HG03354 (cell line): ENCODE results near the gene GNAS-AS1.

Source experiments
- ATAC-seq: cut with Tn5 transposase; IDR thresholded peaks from one replicate; pipeline ENCODE4 v1.9.1; 2021; ENCODE audit warnings: mild to moderate bottlenecking; ENCODE audit not compliant: unreplicated experiment, poor library complexity, severe bottlenecking

The GNAS-AS1 gene

DNA sequence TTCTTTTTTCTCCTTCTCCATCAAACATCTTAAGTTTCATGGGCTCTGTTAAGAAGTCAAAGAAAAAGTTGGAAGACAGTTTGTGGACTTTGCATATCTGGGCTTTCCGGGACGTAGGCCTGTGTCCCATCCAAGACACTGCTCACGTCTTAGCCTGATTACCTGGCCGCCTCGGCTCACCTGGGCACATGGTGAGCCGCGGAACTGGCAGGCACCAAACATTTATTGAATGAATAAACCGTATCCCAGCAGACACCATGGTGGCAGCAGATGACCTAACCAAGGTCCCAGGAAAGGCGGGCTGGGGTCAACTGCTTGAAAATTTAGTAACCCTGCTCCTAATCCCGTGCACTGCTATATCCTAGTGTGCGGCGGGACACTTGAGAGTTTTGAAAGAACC is 37.4 kb upstream of the GNAS-AS1 start:
- no peak for ATAC-seq

DNA sequence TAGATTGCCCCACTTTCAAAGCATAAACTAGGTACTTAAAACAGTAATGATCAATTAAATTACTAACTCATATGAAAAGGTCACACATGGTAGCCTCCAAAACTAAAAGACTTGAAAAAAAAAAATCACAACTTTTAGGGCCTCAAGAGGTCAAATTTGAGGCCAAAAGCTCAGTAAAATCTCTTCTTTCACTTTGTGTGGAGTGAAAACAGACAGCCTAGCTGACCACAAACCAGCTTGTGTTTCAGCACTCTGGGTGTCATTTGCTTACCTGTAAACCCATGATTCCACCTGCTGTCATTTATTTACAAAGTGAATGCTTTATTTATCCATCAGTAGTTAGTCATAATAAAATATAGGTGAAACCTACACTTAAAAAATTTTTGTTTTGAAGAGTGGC is 35.8 kb upstream of the GNAS-AS1 start:
- ATAC-seq, result no peak

DNA sequence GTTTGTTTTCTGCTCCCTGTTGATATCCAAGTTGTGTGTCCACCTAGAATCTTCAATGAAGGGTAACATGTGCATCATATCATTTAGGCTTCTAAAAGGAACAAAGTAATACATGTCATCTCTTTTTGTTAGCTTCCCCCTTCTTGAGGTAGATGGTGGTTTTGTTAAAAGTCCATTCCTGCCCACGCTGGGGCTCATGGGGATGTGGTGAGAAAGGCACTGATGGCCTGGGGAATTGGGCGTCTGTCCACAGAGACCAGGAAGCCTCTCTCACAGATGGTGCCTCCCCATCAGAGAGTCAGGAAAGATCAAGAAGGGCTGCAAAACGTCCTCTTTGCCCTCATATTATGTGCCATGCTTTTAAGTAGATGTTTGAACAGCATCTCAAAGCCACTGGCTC is 34.3 kb upstream of the GNAS-AS1 start:
- no peak for ATAC-seq

DNA sequence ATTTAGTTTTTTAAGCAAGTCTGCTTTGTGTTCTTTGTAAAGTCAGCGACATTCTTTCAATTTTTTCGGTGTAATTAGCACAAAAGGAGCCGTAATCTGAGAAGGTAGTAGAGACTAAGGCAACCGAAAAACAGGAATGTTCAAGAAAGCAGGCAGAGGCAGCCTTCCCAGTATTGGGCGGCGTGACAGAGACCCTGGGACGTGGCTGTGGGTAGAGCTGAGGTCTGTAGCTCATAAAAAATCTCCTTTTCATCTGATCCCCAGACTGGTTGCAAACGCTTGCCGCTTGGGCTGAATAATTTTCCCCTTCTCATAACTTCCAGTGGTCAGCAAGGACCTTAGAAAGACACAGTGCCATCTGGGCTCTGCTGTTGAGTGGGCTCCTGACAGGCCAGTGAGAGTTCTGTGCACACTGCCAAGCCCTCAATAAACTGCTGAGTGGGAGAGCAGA is 32.6 kb upstream of the GNAS-AS1 start:
- ATAC-seq, result no peak

DNA sequence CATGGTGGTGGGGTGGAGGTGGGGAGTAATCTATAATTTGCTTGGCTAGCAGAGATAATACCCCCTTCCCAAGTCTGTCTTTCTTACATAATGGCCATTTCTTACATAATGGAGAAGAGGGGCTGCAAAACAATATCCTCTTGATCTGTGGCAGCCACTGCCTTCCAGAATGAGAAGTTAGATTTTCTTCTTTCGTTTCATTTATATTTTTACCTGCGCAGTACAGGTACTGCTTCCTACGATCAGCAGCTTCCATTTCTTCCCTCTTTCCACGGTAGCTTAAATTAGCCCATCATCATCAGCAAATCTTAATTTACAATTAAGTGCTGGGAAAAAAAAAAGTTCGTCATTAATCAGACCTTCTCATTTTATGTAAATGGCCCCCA is 32.0 kb upstream of the GNAS-AS1 start:
- no peak for ATAC-seq

DNA sequence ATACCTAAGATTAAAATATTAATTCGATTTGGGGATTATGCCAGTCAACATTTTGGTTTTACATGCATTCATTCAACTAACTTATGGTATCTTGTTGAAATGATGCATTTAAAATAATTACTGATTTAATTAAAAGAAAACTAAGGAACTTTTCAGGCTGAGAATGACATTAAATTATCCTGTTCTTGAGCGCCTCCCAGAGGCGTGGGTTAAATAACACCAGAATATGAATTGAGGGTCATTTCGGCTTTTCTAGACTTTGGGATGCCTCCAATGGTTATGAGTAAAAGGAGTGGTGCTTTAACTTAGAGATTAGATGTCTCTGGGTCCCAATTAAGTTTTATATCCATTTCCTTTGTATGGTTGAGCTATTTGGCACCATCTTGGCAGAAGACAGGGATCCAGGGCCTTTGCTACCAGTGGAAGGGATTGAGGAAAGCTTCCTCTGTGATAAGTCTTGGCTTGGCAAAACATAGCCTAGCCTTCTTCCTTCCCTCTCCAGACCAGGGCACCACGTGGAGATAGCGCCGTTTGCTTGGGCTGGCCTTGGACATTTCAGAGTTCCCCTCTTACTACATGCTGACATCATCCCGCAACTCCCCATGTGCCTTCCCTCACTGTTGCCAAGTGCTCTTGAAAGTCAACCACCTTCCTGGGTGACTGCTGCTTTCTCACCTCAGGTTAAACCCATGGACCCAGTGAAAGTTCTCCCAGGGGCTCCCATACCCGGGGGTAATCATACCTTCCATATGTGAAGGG is 30.5 kb upstream of the GNAS-AS1 start:
- ATAC-seq, result no peak

DNA sequence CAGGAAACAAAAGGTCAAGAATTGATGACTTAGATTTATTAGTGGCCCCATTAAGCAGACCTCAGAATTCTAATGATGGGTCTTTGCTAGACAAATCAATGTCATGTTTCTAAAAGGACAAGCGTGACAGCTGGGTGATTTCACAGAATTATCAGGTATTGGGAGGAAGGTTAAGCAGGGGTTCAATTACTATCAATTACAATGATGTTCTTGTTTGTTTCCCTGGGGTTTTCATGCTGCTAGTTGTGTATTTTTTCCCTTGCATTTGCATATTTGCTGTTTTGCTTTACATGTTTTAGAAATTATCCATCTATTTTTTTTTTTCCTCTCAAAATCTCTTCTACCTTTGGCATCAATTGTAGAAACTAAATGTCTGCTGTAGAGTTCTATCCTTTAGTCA is 29.7 kb upstream of the GNAS-AS1 start:
- ATAC-seq, result no peak

DNA sequence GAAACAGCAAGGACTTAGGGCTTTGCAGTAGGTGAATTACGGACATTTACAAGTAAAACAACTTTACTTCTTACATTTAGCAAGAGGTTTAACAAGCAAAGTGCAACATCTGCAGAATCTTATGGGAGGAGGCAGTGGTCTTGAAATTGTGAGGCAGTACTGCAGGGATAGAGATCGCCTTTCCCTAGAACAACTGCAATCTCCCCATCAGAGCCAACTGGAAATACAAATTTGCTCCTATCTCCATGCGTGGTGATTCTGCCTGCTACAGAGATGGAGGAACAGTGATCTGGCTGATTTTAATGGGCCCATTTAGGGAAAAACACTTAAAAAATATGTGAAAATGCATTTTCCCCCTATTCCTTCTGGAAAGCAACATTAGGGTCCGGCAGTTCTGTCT is 27.7 kb upstream of the GNAS-AS1 start:
- no peak for ATAC-seq

DNA sequence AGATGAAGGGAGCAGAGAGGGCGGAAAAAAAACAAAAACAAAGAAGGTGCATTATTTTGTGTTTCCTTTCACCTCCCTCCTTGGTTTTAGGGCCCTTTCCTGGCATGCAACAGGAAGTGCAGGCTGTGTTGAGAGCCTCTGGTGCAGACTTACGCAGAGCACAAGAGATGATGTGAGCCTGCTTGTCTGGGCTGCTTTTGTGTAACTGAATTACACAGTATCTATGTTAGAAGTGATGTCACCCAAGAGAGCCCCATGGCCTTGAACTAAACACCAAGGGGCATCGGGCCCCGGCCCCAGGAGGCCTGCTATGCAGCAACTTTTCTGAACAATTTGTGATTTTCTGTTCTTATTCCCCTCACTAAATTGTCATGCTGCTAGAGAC is 27.3 kb upstream of the GNAS-AS1 start:
- no peak for ATAC-seq

DNA sequence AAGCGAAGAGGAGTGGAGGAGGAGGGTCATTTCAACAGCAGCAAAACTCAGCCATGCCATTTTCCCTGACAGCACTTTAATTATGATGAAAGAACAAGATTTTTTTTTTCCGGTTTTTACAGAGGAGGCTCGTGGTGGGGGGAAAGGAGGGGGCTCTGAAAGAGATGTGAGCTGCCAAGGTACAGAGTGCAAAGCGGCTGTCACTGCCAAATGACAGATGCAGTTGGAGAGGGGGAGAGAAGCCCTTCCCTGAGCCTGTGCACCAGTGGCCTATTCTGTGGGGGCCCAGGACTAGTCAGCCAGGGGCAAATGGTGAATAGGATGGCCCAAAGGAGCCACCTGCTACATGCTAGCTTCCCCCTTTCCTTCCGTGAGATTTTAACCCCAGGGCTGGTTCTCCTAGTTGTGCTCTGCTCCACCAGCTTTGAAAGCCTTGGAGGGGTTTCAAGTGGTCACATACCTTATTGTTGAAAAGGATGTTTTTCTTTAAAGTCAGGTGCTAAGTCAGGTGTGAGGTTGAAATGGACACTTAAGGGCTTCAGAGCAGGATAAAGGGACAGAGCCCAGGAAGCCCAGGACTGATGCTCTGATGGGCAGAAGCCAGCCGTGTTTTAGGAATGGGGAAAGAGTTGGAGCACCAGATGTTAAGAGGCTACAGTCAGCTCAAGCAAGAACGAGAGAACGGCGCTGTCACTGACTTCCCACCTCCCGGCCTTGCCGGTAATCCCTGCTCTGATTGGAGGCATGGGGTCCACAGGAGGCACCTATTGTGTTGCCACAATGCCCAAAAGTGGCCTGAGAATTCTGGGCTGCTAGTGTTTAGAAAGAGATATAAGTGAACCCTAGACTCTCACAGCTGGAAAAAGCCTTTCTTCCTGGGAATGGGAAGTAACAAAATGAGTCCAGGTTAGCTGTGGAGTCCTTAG is 26.6 kb upstream of the GNAS-AS1 start:
- no peak for ATAC-seq

DNA sequence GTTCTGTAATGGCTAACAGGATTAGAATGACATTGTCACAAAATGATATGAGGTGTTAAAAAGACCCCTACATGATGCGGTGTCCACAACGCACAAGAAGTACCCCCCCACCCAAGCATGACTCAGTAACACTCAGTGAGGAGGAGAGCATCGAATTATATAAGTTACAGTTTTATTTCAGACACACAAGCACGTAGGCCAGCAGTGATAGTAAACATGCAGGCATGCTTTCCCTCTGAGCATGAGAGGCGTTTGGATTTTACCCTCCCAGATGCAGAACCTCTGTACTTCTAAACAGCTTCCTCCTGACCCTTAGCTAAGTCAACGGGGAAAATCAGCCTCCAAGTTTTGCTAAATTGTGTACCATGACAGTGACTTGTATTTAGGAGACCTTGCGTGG is 25.7 kb upstream of the GNAS-AS1 start:
- no peak for ATAC-seq

DNA sequence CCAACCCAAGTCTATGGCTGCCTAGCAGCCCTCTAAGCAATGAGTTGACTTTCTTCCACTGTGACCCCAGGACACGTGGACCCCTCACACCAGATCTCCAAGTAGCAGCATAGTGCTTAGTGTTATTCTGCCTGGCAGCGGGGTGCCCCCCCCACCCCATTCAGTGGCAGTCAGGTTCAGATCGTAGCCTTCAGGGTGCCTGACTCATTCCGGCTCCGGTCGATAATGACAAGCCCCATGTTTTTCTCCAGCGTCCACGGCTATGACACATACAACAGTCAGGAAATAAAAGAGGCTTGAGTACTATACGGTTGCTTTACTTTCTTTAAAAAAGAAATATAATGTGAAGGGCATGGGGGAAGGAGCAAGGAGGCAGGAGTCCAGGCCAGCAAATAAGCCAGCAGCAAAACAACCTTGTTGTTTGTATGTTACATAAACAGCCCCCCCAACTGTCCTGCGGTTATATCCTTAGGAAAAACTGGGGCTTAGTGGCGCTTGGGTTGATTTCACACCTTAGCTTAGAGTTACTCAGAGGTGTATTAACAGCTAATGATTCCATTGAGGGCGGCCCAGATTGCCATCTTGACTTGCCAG is 24.9 kb upstream of the GNAS-AS1 start:
- ATAC-seq, result no peak

DNA sequence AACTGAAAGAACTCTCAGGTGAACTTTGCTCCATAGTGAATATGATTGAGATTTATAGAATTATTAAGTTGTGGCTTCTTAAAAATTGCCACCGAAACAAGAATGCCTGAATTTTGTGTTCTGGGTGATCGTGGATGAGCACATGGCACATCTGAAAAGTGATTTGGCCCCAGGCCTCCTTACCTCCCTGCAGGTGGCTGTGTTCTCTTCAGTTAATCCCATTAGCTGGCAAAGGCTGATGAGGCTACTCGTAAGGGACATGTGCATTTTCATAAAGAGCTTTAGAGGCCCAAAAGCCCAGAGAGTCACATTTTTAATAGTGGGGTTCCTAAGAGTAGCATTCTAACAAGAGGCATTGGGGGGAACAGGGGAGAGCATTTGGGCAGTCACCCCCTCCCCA is 24.4 kb upstream of the GNAS-AS1 start:
- ATAC-seq, result no peak

DNA sequence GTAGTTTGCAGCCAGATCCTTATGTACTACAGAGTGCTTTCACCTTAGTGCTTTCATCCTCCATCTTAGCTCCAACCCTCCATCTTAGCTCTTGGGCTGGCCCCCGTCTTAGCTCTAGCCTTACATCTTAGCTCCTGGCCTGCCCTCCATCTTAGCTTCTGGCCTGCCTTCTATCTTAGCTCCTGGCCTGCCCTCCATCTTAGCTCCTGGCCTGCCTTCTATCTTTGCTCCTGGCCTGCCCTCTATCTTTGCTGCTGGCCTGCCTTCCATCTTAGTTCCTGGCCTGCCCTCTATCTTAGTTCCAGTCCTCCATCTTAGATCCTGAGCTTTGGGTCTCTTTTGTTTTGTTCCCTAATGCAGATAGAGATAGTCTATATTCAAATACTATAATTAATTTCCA is 23.8 kb upstream of the GNAS-AS1 start:
- ATAC-seq, result no peak

DNA sequence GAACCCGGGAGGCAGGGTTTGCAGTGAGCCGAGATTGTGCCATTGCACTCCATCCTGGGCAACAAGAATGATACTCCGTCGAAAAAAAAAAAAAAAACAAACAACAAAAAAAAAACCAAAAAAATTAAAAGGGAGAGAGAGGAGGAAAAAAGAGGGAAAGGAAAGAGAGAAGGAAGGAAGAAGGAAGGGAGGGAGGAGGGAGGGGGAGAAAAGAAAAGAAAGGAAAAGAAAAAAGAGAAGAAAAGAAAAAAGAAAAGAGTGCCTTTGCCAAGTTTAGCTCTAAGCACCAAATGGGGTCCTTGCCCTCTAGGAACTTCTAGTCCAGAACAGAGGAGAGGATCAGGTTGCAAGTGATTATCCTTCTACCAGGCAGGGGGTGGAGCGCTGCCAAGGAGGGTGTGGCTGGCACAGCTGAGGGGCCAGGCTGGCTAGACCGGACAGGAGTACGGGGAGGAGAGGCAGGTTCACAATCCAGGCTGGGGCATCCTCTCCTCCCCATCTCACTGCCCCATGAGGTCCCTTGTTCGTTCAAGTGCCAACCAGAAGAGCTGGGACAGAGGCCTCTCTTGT is 20.9 kb upstream of the GNAS-AS1 start:
- no peak for ATAC-seq

DNA sequence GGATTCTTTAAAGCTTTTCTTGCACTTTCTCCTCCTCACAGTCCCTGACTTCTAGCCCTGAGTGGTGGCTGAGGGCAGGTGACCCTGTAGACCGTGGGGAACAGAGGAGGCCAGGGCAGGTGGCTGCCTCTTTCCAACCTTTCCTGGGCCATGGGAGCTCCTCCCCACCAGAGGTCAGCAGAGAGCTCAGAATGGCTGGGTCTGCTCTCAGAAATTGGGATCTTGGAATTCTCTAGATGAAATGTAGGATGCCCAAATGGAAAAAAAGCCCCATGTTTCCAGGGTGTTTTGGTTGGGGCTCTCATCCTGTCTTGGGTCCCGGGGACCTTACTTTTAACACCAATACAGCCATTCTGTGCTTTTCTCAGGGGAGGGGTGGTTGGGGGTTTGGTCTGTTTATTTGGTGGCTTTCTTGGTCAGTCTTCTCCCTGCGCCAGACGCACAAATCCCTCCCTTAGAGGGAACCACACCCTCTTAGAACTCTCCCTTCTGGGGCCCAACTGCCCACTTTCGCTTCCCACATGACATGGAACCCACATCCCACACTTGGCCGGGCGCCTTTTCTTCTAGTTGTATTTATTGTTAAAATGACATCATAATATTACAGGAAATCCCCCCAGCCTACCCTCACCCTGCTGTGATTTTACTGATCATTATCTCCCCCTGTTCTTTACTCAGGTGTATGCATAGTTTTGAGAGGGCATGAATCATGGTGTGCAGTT is 19.8 kb upstream of the GNAS-AS1 start:
- no peak for ATAC-seq

DNA sequence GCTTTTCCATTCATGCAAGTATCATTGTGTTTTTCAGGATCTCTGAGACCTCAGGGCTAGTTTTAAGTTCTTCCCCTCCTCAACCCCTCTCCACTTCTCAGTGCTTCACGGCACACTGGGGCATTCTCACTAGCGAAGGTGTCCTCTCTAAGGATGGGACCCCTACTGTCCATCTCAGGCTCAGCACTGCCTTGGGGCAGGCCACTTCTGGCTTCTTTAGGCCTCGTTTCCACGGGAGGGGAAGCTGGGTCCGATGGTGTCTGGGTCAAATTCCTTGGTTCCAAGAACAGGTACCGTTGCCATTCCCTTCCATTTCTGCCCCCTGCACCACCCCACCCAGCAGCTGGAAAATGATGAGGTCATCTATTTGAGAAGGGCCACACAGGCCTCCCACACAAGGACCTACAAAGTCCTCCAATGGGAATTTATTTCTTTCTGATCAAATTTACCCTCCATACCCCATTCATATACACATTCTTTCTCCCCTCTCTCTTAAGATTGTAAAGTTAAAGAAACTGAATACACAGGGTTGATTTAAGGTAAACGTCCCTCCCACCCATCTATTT is 19.0 kb upstream of the GNAS-AS1 start:
- no peak for ATAC-seq

DNA sequence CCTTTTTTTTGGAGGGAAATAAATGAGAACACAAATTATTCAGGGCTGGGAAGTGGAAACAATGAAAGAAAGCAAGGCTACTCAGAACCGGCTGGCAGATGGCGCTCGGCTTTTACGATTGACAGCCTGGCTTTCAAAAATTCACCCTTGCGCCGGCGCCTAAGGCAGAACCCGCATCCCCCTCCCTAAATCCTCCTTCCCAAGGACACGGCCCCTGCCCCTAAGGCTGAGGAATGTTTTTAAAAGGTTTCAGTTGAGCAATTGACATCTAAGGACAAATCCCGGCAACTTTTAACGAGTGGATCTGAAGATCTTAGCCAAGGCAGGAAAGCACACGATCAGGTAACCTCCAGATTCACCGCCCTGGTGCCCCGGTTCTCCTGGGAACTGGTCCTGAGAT is 18.1 kb upstream of the GNAS-AS1 start:
- ATAC-seq, result no peak

DNA sequence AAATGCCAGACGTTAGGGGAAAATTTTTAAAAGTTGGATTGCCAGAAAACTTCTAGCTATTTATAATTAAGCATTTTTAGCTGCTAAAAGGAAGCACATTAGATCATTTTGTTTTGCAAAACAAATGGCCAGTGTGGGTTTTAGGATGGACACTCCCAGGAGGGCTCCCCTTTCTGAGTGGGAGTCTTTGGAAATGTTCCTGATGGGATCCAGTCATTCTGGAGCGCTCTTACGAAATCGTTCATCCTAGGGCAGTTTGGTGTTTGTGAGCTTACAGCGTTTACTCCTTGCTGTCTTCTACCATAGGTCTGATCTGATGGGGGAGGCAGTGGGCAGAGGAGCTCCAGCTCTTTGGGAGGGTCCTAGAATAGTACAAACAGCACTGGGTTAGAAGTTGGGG is 16.5 kb upstream of the GNAS-AS1 start:
- ATAC-seq, result no peak
